Mononuclear cell (primary cell): Measurements from ENCODE around the gene TP53INP2. TPM values are rescaled to one million over a fixed set of nuclear protein-coding genes. Genes with fewer than 3 reads are reported as not detected.

Experiments used
- H3K27me3 ChIP-seq: 2 replicates; pipeline ENCODE4 v1.6.0; 2011; ENCODE audit warnings: low read length, control low read depth; ENCODE audit not compliant: insufficient read depth
- H3K4me1 ChIP-seq: 2 replicates; pipeline ENCODE4 v1.5.1; 2011; ENCODE audit warnings: mild to moderate bottlenecking, low read length, control low read depth; ENCODE audit not compliant: insufficient read depth
- H3K4me3 ChIP-seq: 2 replicates; pipeline ENCODE4 v1.5.1; 2011; ENCODE audit warnings: mild to moderate bottlenecking, low read length, moderate library complexity
- H3K9me3 ChIP-seq: 2 replicates; pipeline ENCODE4 v1.5.1; 2011; ENCODE audit warnings: low read depth, mild to moderate bottlenecking, control low read depth, low read length
- total RNA-seq: library from RNA; depleted of rRNA; stranded (reverse); fragments of >200 nt; gene quantifications from one replicate; pipeline ENCODE4 v1.2.3, GENCODE V29; 2012

Gene TP53INP2
- total RNA-seq, 1 donor = 7.7 TPM

- Histone ChIP-seq H3K4me1 (no peaks in the 10 kb centered on the region), H3K4me3 (no peak overlapping the region), H3K27me3 (no peaks in the 10 kb centered on the region), H3K9me3 (no peaks in the 10 kb centered on the region)
These were observed 32.1 kb downstream of the TP53INP2 start for GRCh38 chr20:34736106-34736735.

GRCh38 chr20:34743039-34743438, 38.9 kb downstream of the TP53INP2 start:
- no peaks in the 10 kb centered on the region for H3K9me3 ChIP-seq
- H3K4me1 ChIP-seq = no peaks in the 10 kb centered on the region
- no peaks in the 10 kb centered on the region for H3K27me3 ChIP-seq
- no peak overlapping the region for H3K4me3 ChIP-seq

- Histone ChIP-seq H3K4me1 (no peaks in the 10 kb centered on the region), H3K27me3 (no peaks in the 10 kb centered on the region), H3K9me3 (no peaks in the 10 kb centered on the region), H3K4me3 (no peak overlapping the region)
These were observed 40.2 kb downstream of the TP53INP2 start for GRCh38 chr20:34744340-34744739.

- H3K9me3 ChIP-seq = no peaks in the 10 kb centered on the region
- no peaks in the 10 kb centered on the region for H3K27me3 ChIP-seq
- no peak overlapping the region for H3K4me3 ChIP-seq
- H3K4me1 ChIP-seq = no peaks in the 10 kb centered on the region
These were observed 40.7 kb downstream of the TP53INP2 start for GRCh38 chr20:34744847-34745246.

GRCh38 chr20:34746674-34747073, 42.5 kb downstream of the TP53INP2 start:
- H3K4me1 ChIP-seq = no peaks in the 10 kb centered on the region
- no peak overlapping the region for H3K4me3 ChIP-seq
- no peaks in the 10 kb centered on the region for H3K9me3 ChIP-seq
- no peaks in the 10 kb centered on the region for H3K27me3 ChIP-seq

- no peak overlapping the region for H3K4me3 ChIP-seq
- no peaks in the 10 kb centered on the region for H3K4me1 ChIP-seq
- no peaks in the 10 kb centered on the region for H3K27me3 ChIP-seq
- H3K9me3 ChIP-seq = no peaks in the 10 kb centered on the region
These were observed 43.3 kb downstream of the TP53INP2 start for GRCh38 chr20:34747479-34747878.

GRCh38 chr20:34748709-34749108, 44.6 kb downstream of the TP53INP2 start:
- no peaks in the 10 kb centered on the region for H3K27me3 ChIP-seq
- no peak overlapping the region for H3K4me3 ChIP-seq
- no peaks in the 10 kb centered on the region for H3K9me3 ChIP-seq
- H3K4me1 ChIP-seq = no peaks in the 10 kb centered on the region

GRCh38 chr20:34750484-34750883, 46.3 kb downstream of the TP53INP2 start:
- H3K4me3 ChIP-seq = no peak overlapping the region
- no peaks in the 10 kb centered on the region for H3K27me3 ChIP-seq
- H3K9me3 ChIP-seq = no peaks in the 10 kb centered on the region
- no peaks in the 10 kb centered on the region for H3K4me1 ChIP-seq

GRCh38 chr20:34751453-34751852, 47.3 kb downstream of the TP53INP2 start:
- Histone ChIP-seq H3K4me3 (no peak overlapping the region), H3K4me1 (no peaks in the 10 kb centered on the region), H3K9me3 (no peaks in the 10 kb centered on the region), H3K27me3 (no peaks in the 10 kb centered on the region)

GRCh38 chr20:34753706-34754461, 49.7 kb downstream of the TP53INP2 start:
- H3K27me3 ChIP-seq = no peaks in the 10 kb centered on the region
- H3K4me3 ChIP-seq = no peak overlapping the region
- H3K4me1 ChIP-seq = no peaks in the 10 kb centered on the region
- no peaks in the 10 kb centered on the region for H3K9me3 ChIP-seq

GRCh38 chr20:34754611-34755010, 50.5 kb downstream of the TP53INP2 start:
- no peak overlapping the region for H3K4me3 ChIP-seq
- no peaks in the 10 kb centered on the region for H3K4me1 ChIP-seq
- no peaks in the 10 kb centered on the region for H3K9me3 ChIP-seq
- H3K27me3 ChIP-seq = no peaks in the 10 kb centered on the region

- no peaks in the 10 kb centered on the region for H3K4me1 ChIP-seq
- H3K9me3 ChIP-seq = no peaks in the 10 kb centered on the region
These were observed 51.2 kb downstream of the TP53INP2 start for GRCh38 chr20:34755367-34755766.

GRCh38 chr20:34762031-34762555, 57.9 kb downstream of the TP53INP2 start:
- Histone ChIP-seq H3K4me1 (no peaks in the 10 kb centered on the region), H3K4me3 (no peak overlapping the region), H3K9me3 (no peaks in the 10 kb centered on the region), H3K27me3 (no peaks in the 10 kb centered on the region)

More at GRCh38 chr20:34755367-34755766, 51.2 kb downstream of the TP53INP2 start:
- Histone ChIP-seq H3K27me3 (no peaks in the 10 kb centered on the region), H3K4me3 (no peak overlapping the region)
